ENCODE results near the gene AHNAK. TPM values are rescaled to one million over a fixed set of nuclear protein-coding genes. Genes with fewer than 3 reads are reported as not detected.

Gene AHNAK
- total RNA-seq, 4 donors from 2014 or later = 227 to 400 (median 288) TPM

- no peaks in the 10 kb centered on the region for H3K36me3 ChIP-seq
- H3K4me3 ChIP-seq (replicated peaks in 1 of 3) = no peak overlapping the region
- intact Hi-C loops (cut with DNase I) = no loop called here
- H3K9me3 ChIP-seq = no peaks in the 10 kb centered on the region
- 85 to 87% methylated on average over 12 of the region's 12 CpGs for WGBS, 2 donors
- no peak overlapping the region for H3K27ac ChIP-seq
- H3K27me3 ChIP-seq = no peaks in the 10 kb centered on the region
- peaks cover 4 to 33% of the 10 kb centered on the region in 2 donors for H3K4me1 ChIP-seq
- no peak for TF ChIP-seq CTCF (IDR thresholded peaks at IDR 0.05)
- no peak for TF ChIP-seq POLR2A (IDR thresholded peaks at IDR 0.05)
- DNase-seq = no peak
These were observed 143.5 kb downstream of the AHNAK start for GRCh38 chr11:62402960-62403730.

- H3K27ac ChIP-seq = peak overlapping the region in 1 of 3 donors; percentile 10
- WGBS, 2 donors = 63 to 69% methylated on average over 15 of the region's 15 CpGs
- H3K4me3 ChIP-seq (replicated peaks in 1 of 3) = no peak overlapping the region
- no peaks in the 10 kb centered on the region for H3K36me3 ChIP-seq
- intact Hi-C loops (cut with DNase I) = no loop called here
- H3K4me1 ChIP-seq = peaks cover 4 to 33% of the 10 kb centered on the region in 2 donors
- no peak for TF ChIP-seq POLR2A (IDR thresholded peaks at IDR 0.05)
- TF ChIP-seq CTCF (IDR thresholded peaks at IDR 0.05) = no peak
- H3K9me3 ChIP-seq = no peaks in the 10 kb centered on the region
- H3K27me3 ChIP-seq = no peaks in the 10 kb centered on the region
- peak; percentile 11 to 26 for DNase-seq
These were observed 144.2 kb downstream of the AHNAK start for GRCh38 chr11:62402226-62402959.

GRCh38 chr11:62401811-62402210 is 144.8 kb downstream of the AHNAK start:
- no peaks in the 10 kb centered on the region for H3K9me3 ChIP-seq
- TF ChIP-seq CTCF (IDR thresholded peaks at IDR 0.05) = no peak
- no peak for TF ChIP-seq POLR2A (IDR thresholded peaks at IDR 0.05)
- H3K36me3 ChIP-seq = no peaks in the 10 kb centered on the region
- peaks cover 4 to 33% of the 10 kb centered on the region in 2 donors for H3K4me1 ChIP-seq
- no peak overlapping the region for H3K4me3 ChIP-seq (replicated peaks in 1 of 3)
- 69 to 74% methylated on average over 6 to 7 of the region's 7 CpGs for WGBS, 2 donors
- no peak for DNase-seq
- intact Hi-C loops (cut with DNase I) = no loop called here
- H3K27ac ChIP-seq = peak overlapping the region in 1 of 3 donors; percentile 10
- no peaks in the 10 kb centered on the region for H3K27me3 ChIP-seq

- H3K9me3 ChIP-seq = no peaks in the 10 kb centered on the region
- intact Hi-C loops (cut with DNase I) = no loop called here
- WGBS, 2 donors = 88 to 92% methylated on average over 5 of the region's 5 CpGs
- H3K27me3 ChIP-seq = no peaks in the 10 kb centered on the region
- peaks cover 4 to 33% of the 10 kb centered on the region in 2 donors for H3K4me1 ChIP-seq
- TF ChIP-seq CTCF (IDR thresholded peaks at IDR 0.05) = no peak
- no peaks in the 10 kb centered on the region for H3K36me3 ChIP-seq
- H3K27ac ChIP-seq = peak overlapping the region in 1 of 3 donors; percentile 10
- H3K4me3 ChIP-seq (replicated peaks in 1 of 3) = no peak overlapping the region
- DNase-seq = no peak
These were observed 145.2 kb downstream of the AHNAK start for GRCh38 chr11:62401356-62401755.

- H3K4me1 ChIP-seq = peaks cover 4 to 33% of the 10 kb centered on the region in 2 donors
These were observed 145.8 kb downstream of the AHNAK start for GRCh38 chr11:62400760-62401159.

More at GRCh38 chr11:62400760-62401159, 145.8 kb downstream of the AHNAK start:
- TF ChIP-seq POLR2A (IDR thresholded peaks at IDR 0.05) (no peak), CTCF (IDR thresholded peaks at IDR 0.05) (no peak)
- DNase-seq = peak; percentile 30 to 51
- WGBS, 2 donors = 34 to 37% methylated on average over 3 to 5 of the region's 9 CpGs
- Histone ChIP-seq H3K27me3 (no peaks in the 10 kb centered on the region), H3K27ac (peak overlapping the region in 2 of 3 donors; percentile 5 to 10), H3K36me3 (no peaks in the 10 kb centered on the region), H3K4me3 (replicated peaks in 1 of 3) (no peak overlapping the region), H3K9me3 (no peaks in the 10 kb centered on the region)
- intact Hi-C loops (cut with DNase I) = no loop called here

All from thyroid gland (tissue), 4 donors.